Rectal smooth muscle tissue (tissue), 1 donor: ENCODE measurements around the gene CHGA.

Experiments used
- H3K27ac ChIP-seq: one replicate; pipeline ENCODE4 v1.7.0; 2013; ENCODE audit warnings: low read depth, low read length, inconsistent platforms
- H3K27me3 ChIP-seq: one replicate; pipeline ENCODE4 v1.7.0; 2013; ENCODE audit warnings: low read length; ENCODE audit not compliant: control insufficient read depth, insufficient read depth
- H3K36me3 ChIP-seq: one replicate; pipeline ENCODE4 v1.7.0; 2013; ENCODE audit warnings: low read length; ENCODE audit not compliant: control insufficient read depth, insufficient read depth
- H3K4me1 ChIP-seq: one replicate; pipeline ENCODE4 v1.7.0; 2013; ENCODE audit warnings: low read length; ENCODE audit not compliant: control insufficient read depth, insufficient read depth
- H3K4me3 ChIP-seq: one replicate; pipeline ENCODE4 v1.7.0; 2013; ENCODE audit warnings: low read length
- H3K9ac ChIP-seq: one replicate; pipeline ENCODE4 v1.7.0; 2013; ENCODE audit warnings: low read length

The CHGA gene

GRCh38 chr14:92907316-92907911 lies 15.5 kb upstream of the CHGA start:
- H3K4me3 ChIP-seq: no peak overlapping the region
- H3K27ac ChIP-seq: no peak overlapping the region
- no peak overlapping the region for H3K9ac ChIP-seq
- H3K36me3 ChIP-seq: no peaks in the 10 kb centered on the region
- H3K4me1 ChIP-seq: no peaks in the 10 kb centered on the region
- H3K27me3 ChIP-seq: peaks cover 4% of the 10 kb centered on the region

DNA sequence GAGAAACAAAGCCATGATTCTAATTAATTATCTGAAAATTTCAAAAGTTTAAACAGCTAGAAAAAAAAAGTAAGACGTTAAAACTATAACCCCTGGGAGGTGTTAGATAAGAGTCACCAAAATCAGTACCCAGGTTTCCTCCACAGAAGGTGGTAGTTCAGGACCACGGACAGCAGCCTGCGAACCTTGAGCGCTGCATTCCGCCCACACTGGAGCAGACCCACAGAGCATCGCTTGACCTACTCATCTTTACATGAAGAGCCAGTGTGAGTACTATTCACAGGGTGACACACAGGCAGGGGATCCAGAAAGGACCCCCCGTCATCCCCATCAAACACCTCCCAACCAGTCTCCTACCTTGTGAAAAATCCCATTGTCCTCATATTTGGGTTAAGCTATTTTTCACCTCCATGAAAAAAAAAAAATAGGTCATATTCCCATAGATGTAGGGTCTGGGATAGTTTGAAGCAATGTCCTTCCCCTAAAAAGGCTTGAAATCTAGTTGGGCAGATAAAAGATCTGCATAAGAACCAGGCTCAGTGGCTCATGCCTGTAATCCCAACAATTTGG lies 8.8 kb upstream of the CHGA start:
- Histone ChIP-seq H3K36me3 (no peaks in the 10 kb centered on the region), H3K4me1 (no peaks in the 10 kb centered on the region), H3K9ac (no peak overlapping the region), H3K27me3 (no peaks in the 10 kb centered on the region), H3K27ac (no peak overlapping the region), H3K4me3 (no peak overlapping the region)

DNA sequence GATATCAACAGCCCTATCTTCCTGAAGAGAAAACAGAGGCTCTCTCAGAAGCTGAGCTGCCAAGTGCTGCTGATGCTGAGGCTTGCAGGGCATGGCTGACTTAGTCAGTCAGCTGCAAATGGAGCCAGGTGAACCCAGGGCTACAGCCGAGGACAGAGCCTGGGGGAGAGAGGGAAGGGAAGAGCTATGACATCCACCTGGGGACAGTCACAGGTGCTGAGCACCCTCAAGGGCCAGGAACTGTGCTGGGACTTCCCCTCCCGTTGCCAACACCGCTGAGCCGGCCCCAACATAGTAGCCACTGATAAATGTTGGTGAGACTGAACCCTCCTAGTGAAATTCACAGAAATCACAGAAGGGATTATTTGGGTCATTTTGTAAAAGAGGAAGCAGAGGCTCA lies 6.7 kb upstream of the CHGA start:
- Histone ChIP-seq H3K4me3 (no peak overlapping the region), H3K27ac (no peak overlapping the region), H3K27me3 (no peaks in the 10 kb centered on the region), H3K4me1 (no peaks in the 10 kb centered on the region), H3K36me3 (no peaks in the 10 kb centered on the region), H3K9ac (no peak overlapping the region)

DNA sequence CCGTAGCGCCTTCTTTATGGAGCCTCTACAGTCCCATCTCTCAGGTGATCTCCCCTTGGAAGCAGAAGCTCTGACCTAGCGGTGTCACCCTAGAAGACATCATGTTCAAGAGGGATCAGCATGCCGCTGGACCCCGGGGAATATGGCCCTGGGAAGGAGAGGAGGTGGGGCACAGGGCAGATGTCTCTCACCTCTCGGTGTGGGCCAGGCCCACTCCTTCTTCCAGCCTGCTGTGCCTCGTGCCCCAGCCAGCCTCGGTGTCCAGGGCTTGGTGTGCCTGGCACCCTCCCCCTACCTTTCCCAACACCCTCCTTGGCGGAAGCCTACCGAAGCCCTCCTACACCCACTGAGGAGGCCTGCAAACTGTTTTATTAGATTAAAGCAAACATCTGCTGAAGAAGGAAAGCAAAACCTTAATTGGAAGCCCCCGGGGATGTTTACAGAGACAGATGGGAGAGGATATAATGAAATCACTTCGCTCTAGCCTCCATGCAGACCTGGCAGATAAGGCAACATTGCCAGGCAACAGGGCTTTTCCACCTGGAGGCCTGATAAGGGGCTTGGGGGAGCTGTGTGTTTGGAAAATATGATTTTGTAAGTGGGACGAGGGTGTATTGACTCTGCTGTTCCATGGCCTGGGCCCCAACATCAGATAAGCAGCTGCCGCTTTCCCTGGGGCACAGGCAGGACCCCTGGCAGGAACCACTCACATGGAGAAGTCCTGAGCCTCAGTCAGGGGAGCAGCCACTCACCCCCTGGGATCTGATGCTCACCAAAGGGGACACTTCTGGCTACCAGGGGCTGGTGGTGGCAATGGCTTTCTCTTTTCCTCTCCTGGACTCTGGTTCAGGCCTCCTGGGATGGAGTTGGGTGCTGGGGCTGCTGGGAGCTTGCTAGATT lies 5.7 kb upstream of the CHGA start:
- no peaks in the 10 kb centered on the region for H3K27me3 ChIP-seq
- H3K4me1 ChIP-seq: no peaks in the 10 kb centered on the region
- no peak overlapping the region for H3K27ac ChIP-seq
- no peak overlapping the region for H3K4me3 ChIP-seq
- no peaks in the 10 kb centered on the region for H3K36me3 ChIP-seq
- H3K9ac ChIP-seq: no peak overlapping the region

DNA sequence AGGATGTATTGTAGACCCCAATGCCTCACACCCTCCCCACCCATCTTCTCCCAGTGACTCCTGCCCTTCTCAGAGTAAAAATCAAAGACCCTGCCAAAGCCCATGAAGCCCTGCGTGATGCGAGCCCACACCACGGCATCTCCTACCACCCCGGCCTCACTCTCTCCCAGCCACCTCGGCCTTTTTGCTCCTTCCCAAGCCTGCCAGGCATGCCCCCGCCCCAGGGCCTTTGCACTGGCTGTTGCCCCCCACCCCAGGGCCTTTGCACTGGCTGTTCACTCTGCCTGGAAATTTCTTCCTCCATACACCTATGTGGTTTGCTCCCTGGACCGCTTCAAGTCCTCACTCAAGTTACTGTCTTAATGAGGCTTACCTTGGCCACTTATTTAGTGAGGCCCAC lies 5.0 kb upstream of the CHGA start:
- peaks cover 2% of the 10 kb centered on the region for H3K27me3 ChIP-seq
- H3K27ac ChIP-seq: no peak overlapping the region
- no peak overlapping the region for H3K4me3 ChIP-seq
- H3K36me3 ChIP-seq: no peaks in the 10 kb centered on the region
- H3K4me1 ChIP-seq: no peaks in the 10 kb centered on the region
- no peak overlapping the region for H3K9ac ChIP-seq

DNA sequence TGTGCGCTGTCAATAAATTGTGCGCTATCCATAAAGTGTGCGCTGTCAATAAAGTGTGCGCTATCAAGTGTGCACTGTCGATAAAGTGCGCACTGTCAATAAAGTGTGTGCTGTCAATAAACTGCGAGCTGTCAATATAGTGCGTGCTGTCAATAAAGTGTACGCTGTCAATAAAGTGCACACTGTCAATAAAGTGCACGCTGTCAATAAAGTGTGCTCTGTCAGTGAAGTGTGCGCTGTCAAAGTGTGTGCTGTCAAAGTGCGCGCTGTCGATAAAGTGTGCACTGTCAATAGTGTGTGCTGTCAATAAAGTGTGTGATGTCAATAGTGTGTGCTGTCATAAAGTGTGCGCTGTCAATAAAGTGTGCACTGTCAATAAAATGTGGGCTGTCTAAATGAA lies 2.9 kb upstream of the CHGA start:
- Histone ChIP-seq H3K4me3 (no peak overlapping the region), H3K27me3 (peaks cover 2% of the 10 kb centered on the region), H3K4me1 (no peaks in the 10 kb centered on the region)

DNA sequence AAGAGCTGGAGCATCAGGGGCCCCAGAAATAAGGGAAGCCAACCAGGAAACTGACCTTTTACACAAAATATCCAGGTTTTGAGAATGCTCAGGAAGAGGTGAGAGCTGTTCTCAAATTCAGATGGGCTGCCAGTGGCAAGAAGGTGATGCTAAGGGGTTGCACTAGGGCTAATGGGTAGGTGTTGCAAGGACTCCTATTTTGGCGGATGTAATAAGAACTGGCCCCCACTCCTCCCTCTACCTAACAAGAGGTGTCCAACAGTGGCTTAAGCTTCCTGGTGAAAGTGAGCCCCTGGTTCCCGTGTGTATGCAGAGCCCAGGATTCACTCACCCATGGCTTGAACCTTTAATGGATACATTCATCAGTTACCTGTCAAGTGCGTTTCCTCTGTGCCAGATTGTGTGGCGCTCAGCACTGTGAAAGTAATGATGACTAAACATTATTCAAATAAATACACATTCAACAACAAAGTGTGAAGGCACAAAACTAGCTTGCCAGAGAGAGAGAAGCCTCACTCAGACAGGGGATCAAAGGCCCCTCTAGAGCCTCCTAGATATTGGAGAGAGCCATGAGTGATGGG lies 705 bp upstream of the CHGA start:
- Histone ChIP-seq H3K27ac (no peak overlapping the region), H3K36me3 (no peaks in the 10 kb centered on the region), H3K9ac (no peak overlapping the region), H3K4me1 (no peaks in the 10 kb centered on the region), H3K27me3 (peaks cover 2% of the 10 kb centered on the region), H3K4me3 (no peak overlapping the region)

More for the DNA sequence above, 2.9 kb upstream of the CHGA start:
- Histone ChIP-seq H3K36me3 (no peaks in the 10 kb centered on the region), H3K27ac (no peak overlapping the region), H3K9ac (no peak overlapping the region)

GRCh38 chr14:92923744-92924103 lies 774 bp downstream of the CHGA start:
- peaks cover 2% of the 10 kb centered on the region for H3K27me3 ChIP-seq
- no peak overlapping the region for H3K9ac ChIP-seq
- H3K4me3 ChIP-seq: no peak overlapping the region
- H3K36me3 ChIP-seq: no peaks in the 10 kb centered on the region
- H3K27ac ChIP-seq: no peak overlapping the region
- no peaks in the 10 kb centered on the region for H3K4me1 ChIP-seq

DNA sequence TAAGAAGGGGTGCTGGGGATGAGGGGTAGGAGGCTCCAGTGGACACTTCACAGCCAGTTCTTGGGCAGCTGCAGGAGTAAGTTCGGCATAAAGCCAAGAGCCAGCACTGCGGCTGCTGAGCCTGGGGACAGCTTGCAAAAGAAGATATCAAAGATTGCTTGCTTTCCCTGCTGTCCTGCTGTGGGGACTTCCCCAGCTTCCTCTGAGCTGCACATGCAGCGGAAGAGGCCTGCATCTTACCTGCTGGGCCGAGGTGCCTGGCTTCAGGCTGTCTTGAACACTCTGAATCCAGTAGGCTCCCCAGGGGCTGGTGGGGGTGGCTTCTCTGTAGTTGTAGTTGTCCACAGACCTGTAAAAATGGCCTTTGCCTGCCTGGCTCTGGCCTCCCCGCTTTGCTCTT lies 1.3 kb downstream of the CHGA start:
- Histone ChIP-seq H3K4me3 (no peak overlapping the region), H3K4me1 (no peaks in the 10 kb centered on the region), H3K27ac (no peak overlapping the region), H3K36me3 (no peaks in the 10 kb centered on the region), H3K27me3 (peaks cover 2% of the 10 kb centered on the region), H3K9ac (no peak overlapping the region)

GRCh38 chr14:92925446-92925845 lies 2.5 kb downstream of the CHGA start:
- H3K4me1 ChIP-seq: no peaks in the 10 kb centered on the region
- no peak overlapping the region for H3K4me3 ChIP-seq
- peaks cover 2% of the 10 kb centered on the region for H3K27me3 ChIP-seq
- H3K36me3 ChIP-seq: no peaks in the 10 kb centered on the region
- no peak overlapping the region for H3K27ac ChIP-seq
- no peak overlapping the region for H3K9ac ChIP-seq

- peaks cover 2% of the 10 kb centered on the region for H3K27me3 ChIP-seq
- no peak overlapping the region for H3K27ac ChIP-seq
- H3K36me3 ChIP-seq: no peaks in the 10 kb centered on the region
- no peaks in the 10 kb centered on the region for H3K4me1 ChIP-seq
- H3K9ac ChIP-seq: no peak overlapping the region
- no peak overlapping the region for H3K4me3 ChIP-seq
Observed at GRCh38 chr14:92926180-92926845, 3.4 kb downstream of the CHGA start.

DNA sequence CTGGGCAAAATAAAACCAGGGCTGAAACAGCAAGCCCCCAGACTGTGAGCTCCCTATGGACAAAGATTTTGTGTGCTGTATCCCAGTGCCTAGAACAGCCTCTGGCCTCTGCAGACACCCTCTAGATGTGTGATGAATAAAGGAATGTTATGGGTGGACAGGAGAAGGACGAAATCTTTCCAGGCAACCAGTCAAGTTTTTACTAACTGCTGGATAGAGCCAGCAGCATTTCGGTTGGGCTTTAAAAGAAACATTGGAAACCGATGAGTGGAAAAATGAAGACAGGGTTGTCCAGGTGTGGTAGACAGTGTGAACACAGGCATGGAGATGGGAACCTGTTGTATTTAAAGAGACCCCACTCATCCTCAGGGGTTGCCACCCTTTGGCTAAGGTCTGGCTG lies 4.0 kb downstream of the CHGA start:
- no peaks in the 10 kb centered on the region for H3K4me1 ChIP-seq
- H3K36me3 ChIP-seq: no peaks in the 10 kb centered on the region
- no peak overlapping the region for H3K9ac ChIP-seq
- H3K4me3 ChIP-seq: no peak overlapping the region
- H3K27ac ChIP-seq: no peak overlapping the region
- peaks cover 2% of the 10 kb centered on the region for H3K27me3 ChIP-seq
